Endothelial cell of umbilical vein (primary cell): ENCODE results near the gene CASP5. TPM values are rescaled to one million over a fixed set of nuclear protein-coding genes. Genes with fewer than 3 reads are reported as not detected.

Experiments
- BruUV-seq: library from RNA; stranded (reverse); fragments of 400-500 nt; replicated peaks from 2 replicates; lab custom pipeline; 2021; lab: Mats Ljungman, UMichigan
- CTCF ChIA-PET: fragments of 300-600, 350-600 bp; sonication (Branson Sonifier 250); formaldehyde crosslinking; loops from one replicate; lab custom pipeline; 2021; ENCODE audit warnings: antibody characterized with exemption, inconsistent platforms; lab: Charles Lee
- POLR2A ChIA-PET: fragments of 300-600, 350-600 bp; sonication (Branson Sonifier 250); formaldehyde crosslinking; loops from one replicate; lab custom pipeline; 2021; ENCODE audit warnings: antibody characterized with exemption, inconsistent platforms; lab: Charles Lee
- DNase-seq: peaks from one replicate; pipeline ENCODE4 v3.0.0-alpha.2; 2011; ENCODE audit warnings: low read depth, low spot score
- FAIRE-seq: peaks from 2 replicates; lab custom pipeline; 2011; peaks lifted over from hg19 to GRCh38; lab: Jason Lieb, UNC
- H2AFZ ChIP-seq: 2 replicates; pipeline ENCODE4 v1.6.0; 2012; ENCODE audit warnings: low read depth, low read length, control low read depth, inconsistent platforms
- H3K27ac ChIP-seq: 2 replicates; pipeline ENCODE4 v1.5.1; 2011; ENCODE audit warnings: low read depth, mild to moderate bottlenecking, control low read depth, low read length, moderate library complexity; ENCODE audit not compliant: insufficient read depth
- H3K27me3 ChIP-seq, 2 experiments: 2 replicates each; pipeline versions ENCODE4 v1.6.0 to v1.6.1; 2011; ENCODE audit warnings: low read length in 2 of 2, mixed read lengths in 1 of 2; ENCODE audit not compliant: control insufficient read depth in 2 of 2, insufficient read depth in 2 of 2
- H3K36me3 ChIP-seq, 2 experiments: 2 replicates in 1 of 2; 3 replicates in 1 of 2; pipeline ENCODE4 v1.5.1; 2011; ENCODE audit warnings: low read length in 2 of 2, mild to moderate bottlenecking in 1 of 2, moderate library complexity in 1 of 2; ENCODE audit not compliant: control insufficient read depth in 2 of 2, insufficient read depth in 2 of 2; ENCODE audit errors: extremely low read depth in 1 of 2
- H3K4me1 ChIP-seq: 3 replicates; pipeline ENCODE4 v1.5.1; 2011; ENCODE audit warnings: mild to moderate bottlenecking, low read length; ENCODE audit not compliant: control insufficient read depth, insufficient read depth; ENCODE audit errors: extremely low read depth
- H3K4me2 ChIP-seq: 2 replicates; pipeline ENCODE4 v1.6.1; 2011; ENCODE audit warnings: low read length, control low read depth, mixed read lengths; ENCODE audit not compliant: insufficient read depth
- H3K4me3 ChIP-seq, 3 experiments: fragments of 200-600 bp in 1 of 3; sonication (generic), shearing (Covaris generic) in 1 of 3; replicated peaks in 1 of 3; 2 replicates each; pipeline ENCODE4 v1.5.1; 2011 to 2016; ENCODE audit warnings: control low read depth in 3 of 3, low read length in 3 of 3, mild to moderate bottlenecking in 2 of 3, inconsistent platforms in 1 of 3, low read depth in 1 of 3, moderate library complexity in 1 of 3; ENCODE audit not compliant: insufficient read depth in 1 of 3
- H3K79me2 ChIP-seq: 2 replicates; pipeline ENCODE4 v1.6.0; 2012; ENCODE audit warnings: low read length, inconsistent platforms; ENCODE audit not compliant: control insufficient read depth, insufficient read depth
- H3K9ac ChIP-seq: replicated peaks from 2 replicates; pipeline ENCODE3; 2011; ENCODE audit warnings: low read length, control low read depth; ENCODE audit not compliant: insufficient read depth; ENCODE audit errors: extremely low read depth
- H3K9me1 ChIP-seq: replicated peaks from 3 replicates; pipeline ENCODE4 v1.6.0; 2011; ENCODE audit warnings: mild to moderate bottlenecking, low read length; ENCODE audit not compliant: control insufficient read depth, insufficient read depth; ENCODE audit errors: extremely low read depth
- H3K9me3 ChIP-seq: replicated peaks from 2 replicates; pipeline ENCODE4 v1.5.1; 2012; ENCODE audit warnings: low read length, inconsistent platforms; ENCODE audit not compliant: control insufficient read depth, insufficient read depth
- H4K20me1 ChIP-seq: replicated peaks from 2 replicates; pipeline ENCODE3; 2011; ENCODE audit warnings: mild to moderate bottlenecking, low read length; ENCODE audit not compliant: control insufficient read depth, insufficient read depth; ENCODE audit errors: extremely low read depth
- CTCF ChIP-seq, 2 donors: IDR thresholded peaks; 1 replicate in 1 of 2; 2 replicates in 1 of 2; pipeline ENCODE4 v1.5.1; 2011; ENCODE audit warnings: low read length in 2 of 2, mild to moderate bottlenecking in 2 of 2, moderate library complexity in 2 of 2, control low read depth in 1 of 2, inconsistent platforms in 1 of 2, low read depth in 1 of 2; ENCODE audit not compliant: insufficient read depth in 1 of 2; ENCODE audit errors: extremely low read depth in 1 of 2
- EZH2 ChIP-seq: IDR thresholded peaks from 2 replicates; pipeline ENCODE4 v1.6.1; 2012; ENCODE audit warnings: borderline replicate concordance, low read depth, mild to moderate bottlenecking, moderate library complexity, low read length, inconsistent platforms; ENCODE audit not compliant: severe bottlenecking
- FOS ChIP-seq: IDR thresholded peaks from 2 replicates; pipeline ENCODE4 v1.6.1; 2011; ENCODE audit warnings: mild to moderate bottlenecking, low read length, moderate library complexity, borderline replicate concordance; ENCODE audit not compliant: insufficient read depth
- GATA2 ChIP-seq: IDR thresholded peaks from 2 replicates; pipeline ENCODE4 v1.7.0; 2011; ENCODE audit warnings: low read depth, mild to moderate bottlenecking, moderate library complexity, mixed read lengths, low read length; ENCODE audit not compliant: insufficient read length, insufficient read depth
- JUN ChIP-seq: IDR thresholded peaks from 2 replicates; pipeline ENCODE4 v1.6.1; 2011; ENCODE audit warnings: borderline replicate concordance, low read depth; ENCODE audit not compliant: insufficient read length, insufficient read depth
- MAX ChIP-seq: IDR thresholded peaks from 2 replicates; pipeline ENCODE4 v1.6.1; 2011; ENCODE audit not compliant: insufficient read depth, insufficient read length
- MYC ChIP-seq: IDR thresholded peaks from one replicate; pipeline ENCODE4 v1.6.1; 2011; ENCODE audit warnings: mild to moderate bottlenecking, low read depth, low read length
- POLR2A ChIP-seq: IDR thresholded peaks from 2 replicates; pipeline ENCODE4 v1.6.1; 2012; ENCODE audit warnings: low read depth, mild to moderate bottlenecking, control low read depth, low read length
- POLR2AphosphoS5 ChIP-seq: IDR thresholded peaks from 2 replicates; pipeline ENCODE4 v1.6.1; 2012; ENCODE audit warnings: low read depth, mild to moderate bottlenecking, control low read depth, low read length, moderate library complexity; ENCODE audit not compliant: insufficient read depth
- dilution Hi-C: fragments of 300-500 bp; cut with MboI; formaldehyde crosslinking; loops from one replicate; pipeline ENCODE4 v1.15.0; 2019; ENCODE audit warnings: low sequenced_read_pairs; ENCODE audit not compliant: extremely low pct_ligation_motif_present
- intact Hi-C: fragments of 100-400 bp; cut with micrococcal nuclease; formaldehyde crosslinking; loops from one replicate; pipeline ENCODE4 v1.10.0; 2022
- polyA plus RNA-seq, 4 experiments: library from polyadenylated mRNA; depleted of rRNA in 3 of 4; stranded (reverse) in 3 of 4; unstranded in 1 of 4; fragments of >200 nt; gene quantifications; 2 replicates each; pipeline versions ENCODE4 v1.2.1 to v1.2.3, GENCODE V29; 2011 to 2012; ENCODE audit warnings: missing spikeins in 1 of 4
- total RNA-seq: library from RNA; stranded (reverse); gene quantifications from 2 replicates; pipeline ENCODE4 v1.2.3, GENCODE V29; 2021

The CASP5 gene
- total and polyA plus RNA-seq, 2 donors (not counting 3 experiments of a cell fraction or from before 2014, with no cell fraction given) = not detected

GRCh38 chr11:105033343-105033742 lies 10.4 kb upstream of the CASP5 start:
- CTCF ChIA-PET = interaction anchor here (1.7 kb wide), 1 partner anchor 14 kb away, joined by 4 read pairs; no protein-coding TSS in a partner anchor

More at GRCh38 chr11:105033343-105033742, 10.4 kb upstream of the CASP5 start:
- POLR2A ChIA-PET = no interaction called here
- Histone ChIP-seq H3K27me3 (no peaks in the 10 kb centered on the region), H3K9ac (no peak overlapping the region), H4K20me1 (no peaks in the 10 kb centered on the region), H3K9me1 (no peaks in the 10 kb centered on the region), H3K36me3 (no peaks in the 10 kb centered on the region), H3K4me3 (no peak overlapping the region), H3K9me3 (no peaks in the 10 kb centered on the region), H3K4me2 (no peak overlapping the region), H3K79me2 (no peaks in the 10 kb centered on the region), H3K27ac (no peak overlapping the region), H2AFZ (no peak overlapping the region), H3K4me1 (peaks cover 2% of the 10 kb centered on the region)
- no peak for TF ChIP-seq GATA2
- TF ChIP-seq MYC = no peak
- no peak for TF ChIP-seq CTCF (IDR thresholded peaks at IDR 0.05; ENCODE audit: extremely low read depth in 1 of 2, insufficient read depth in 1 of 2, low read depth in 1 of 2, low read length in 2 of 2)
- no peak for TF ChIP-seq POLR2A
- no peak for TF ChIP-seq JUN
- TF ChIP-seq POLR2AphosphoS5 = no peak
- no peak for TF ChIP-seq EZH2
- no peak for TF ChIP-seq MAX
- no peak for TF ChIP-seq FOS
- DNase-seq = no peak
- dilution Hi-C loops = no loop called here
- intact Hi-C loops = no loop called here
- no peak for FAIRE-seq
- BruUV-seq = no TSS peak
